Tibial nerve (tissue), 4 donors: ENCODE measurements around the gene LTBR.

ENCODE experiments used
- CTCF ChIP-seq, 5 experiments: fragments of 200-600 bp in 3 of 5; fragments of 450-650 bp in 2 of 5; sonication (generic) in 3 of 5; IDR thresholded peaks; one replicate each; pipeline ENCODE4 v1.5.1; 2016 to 2019; ENCODE audit warnings: antibody characterized with exemption in 5 of 5, mild to moderate bottlenecking in 3 of 5, moderate library complexity in 2 of 5
- EP300 ChIP-seq, 2 donors: sonication (generic); formaldehyde crosslinking; IDR thresholded peaks; one replicate each; pipeline ENCODE4 v1.6.1; 2017; ENCODE audit warnings: antibody characterized with exemption in 2 of 2, mild to moderate bottlenecking in 1 of 2
- POLR2A ChIP-seq, 2 donors: fragments of 450-650 bp; IDR thresholded peaks; one replicate each; pipeline ENCODE4 v1.6.1; 2017; ENCODE audit warnings: antibody characterized with exemption in 2 of 2, mild to moderate bottlenecking in 2 of 2, moderate library complexity in 2 of 2

- TF ChIP-seq POLR2A (IDR thresholded peaks at IDR 0.05) (no peak), CTCF (IDR thresholded peaks at IDR 0.05) (no peak), EP300 (IDR thresholded peaks at IDR 0.05) (no peak)
These were observed 22.0 kb downstream of the LTBR start for GRCh38 chr12:6405963-6406362.
